Measurements from ENCODE around the gene CPEB4. TPM values are rescaled to one million over a fixed set of nuclear protein-coding genes. Genes with fewer than 3 reads are reported as not detected.
A peak's percentile ranks its signal among the peaks of the same experiment; 100 is the strongest.

The CPEB4 gene
- total and polyA plus RNA-seq, 5 experiments from 2014 or later = 1.2 to 16.0 (median 4.4) TPM

DNA sequence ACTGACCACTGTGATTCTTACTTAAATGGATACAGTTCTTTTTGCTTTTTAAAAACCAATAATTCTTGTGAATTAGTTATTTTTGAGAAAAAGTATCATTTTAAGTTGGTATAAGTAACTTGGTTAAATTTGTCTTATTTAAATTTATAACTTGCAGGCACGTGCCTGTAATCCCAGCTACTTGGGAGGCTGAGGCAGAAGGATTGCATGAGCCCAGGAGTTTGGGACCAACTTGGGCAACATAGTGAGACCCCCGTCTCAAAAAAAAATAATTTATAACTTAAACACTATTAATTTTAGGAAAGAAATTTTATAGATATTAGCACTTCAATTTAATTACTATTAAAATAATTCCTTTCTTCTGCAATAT, 5.0 kb downstream of the CPEB4 start:
- H3K27me3 Mint-ChIP-seq = no peaks in the 10 kb centered on the region
- H3K4me1 Mint-ChIP-seq = peaks cover 19 to 72% (median 58%) of the 10 kb centered on the region in 4 donors
- peak overlapping the region in 3 of 10 donors; percentile 28 to 73 (median 49) for H3K4me3 Mint-ChIP-seq
- peaks cover 0 to 2% (median 0%) of the 10 kb centered on the region in 9 donors for H3K9me3 Mint-ChIP-seq
- H3K36me3 Mint-ChIP-seq = peaks cover 0 to 5% (median 1%) of the 10 kb centered on the region in 3 donors
- POLR2A ChIA-PET = interaction anchor here (0.9 kb wide), 1 partner anchor 25 kb away, joined by 5 read pairs; no protein-coding TSS in a partner anchor
- H3K27ac Mint-ChIP-seq = peak overlapping the region in 1 of 10 donors; percentile 29
- ATAC-seq (no peak), DNase-seq (no peak)

DNA sequence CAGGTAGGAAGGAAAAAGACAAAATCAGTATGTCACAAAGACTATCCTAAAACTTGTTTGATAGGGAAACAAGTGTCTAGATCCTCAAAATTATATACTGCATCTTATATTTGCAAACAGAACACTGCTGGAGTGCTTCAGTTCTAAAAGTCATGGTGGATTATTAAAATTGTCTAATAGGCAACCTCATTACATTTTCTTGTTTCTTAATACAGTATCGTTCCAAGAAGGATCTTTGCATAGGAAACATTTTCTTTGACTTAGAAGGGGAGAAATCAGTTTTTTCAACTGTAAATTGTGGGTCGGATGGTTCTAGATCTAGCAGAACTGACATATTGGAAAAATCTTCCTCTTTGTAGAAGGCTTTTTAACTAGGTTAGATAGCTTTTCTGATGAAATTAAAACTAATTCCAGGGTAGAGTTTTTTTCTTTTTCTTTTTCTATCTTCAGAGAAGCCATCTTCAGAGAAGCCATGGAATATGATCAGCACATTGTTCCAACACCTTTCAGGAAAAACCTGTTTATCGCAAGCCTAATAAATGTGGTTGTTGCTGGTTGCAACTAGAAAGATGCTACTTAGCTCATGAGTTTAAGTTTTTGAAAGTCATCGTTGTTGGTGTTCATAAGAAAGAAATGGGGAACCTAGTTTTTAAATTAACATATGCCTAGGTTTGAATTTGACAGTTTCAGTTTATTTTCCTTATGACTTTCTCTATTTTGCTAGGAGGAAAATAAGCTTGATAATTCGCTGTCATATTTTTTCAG, 7.4 kb downstream of the CPEB4 start:
- Mint-ChIP-seq H3K9me3 (peaks cover 0 to 2% (median 0%) of the 10 kb centered on the region in 9 donors), H3K4me1 (peaks cover 14 to 56% (median 47%) of the 10 kb centered on the region in 4 donors), H3K27me3 (no peaks in the 10 kb centered on the region), H3K4me3 (no peak overlapping the region), H3K36me3 (peaks cover 0 to 8% (median 0%) of the 10 kb centered on the region in 3 donors), H3K27ac (no peak overlapping the region)
- no peak for DNase-seq
- POLR2A ChIA-PET = interaction anchor here (1.7 to 3.0 kb wide), 2 partner anchors 8 to 22 kb away, joined by 6 to 11 read pairs; partner anchors contain the start of gene CPEB4
- no peak for ATAC-seq

DNA sequence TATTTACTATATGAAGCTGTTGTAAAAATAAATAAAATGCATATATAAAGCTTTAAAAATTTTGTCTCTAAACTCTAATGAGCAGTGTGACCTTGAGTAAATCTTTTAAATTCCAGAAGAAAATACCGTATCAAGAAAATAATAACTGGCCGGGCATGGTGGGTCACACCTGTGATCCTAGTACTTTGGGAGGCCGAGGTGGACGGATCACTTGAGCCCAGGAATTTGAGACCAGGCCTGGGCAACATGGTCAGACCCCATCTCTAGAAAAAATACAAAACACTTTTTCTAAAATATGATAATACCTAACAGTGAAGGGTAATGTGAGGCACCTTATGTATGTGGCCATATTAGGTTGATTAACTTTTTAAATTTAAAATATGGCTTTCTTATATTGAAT, 8.5 kb downstream of the CPEB4 start:
- peaks cover 8 to 56% (median 41%) of the 10 kb centered on the region in 4 donors for H3K4me1 Mint-ChIP-seq
- DNase-seq (no peak), ATAC-seq (no peak)
- H3K27ac Mint-ChIP-seq = no peak overlapping the region
- POLR2A ChIA-PET = interaction anchor here (1.7 to 3.0 kb wide), 2 partner anchors 9 to 21 kb away, joined by 6 to 11 read pairs; partner anchors contain the start of gene CPEB4
- peaks cover 0 to 8% (median 0%) of the 10 kb centered on the region in 3 donors for H3K36me3 Mint-ChIP-seq
- H3K9me3 Mint-ChIP-seq = peaks cover 0 to 2% (median 0%) of the 10 kb centered on the region in 9 donors
- H3K4me3 Mint-ChIP-seq = no peak overlapping the region
- H3K27me3 Mint-ChIP-seq = no peaks in the 10 kb centered on the region

DNA sequence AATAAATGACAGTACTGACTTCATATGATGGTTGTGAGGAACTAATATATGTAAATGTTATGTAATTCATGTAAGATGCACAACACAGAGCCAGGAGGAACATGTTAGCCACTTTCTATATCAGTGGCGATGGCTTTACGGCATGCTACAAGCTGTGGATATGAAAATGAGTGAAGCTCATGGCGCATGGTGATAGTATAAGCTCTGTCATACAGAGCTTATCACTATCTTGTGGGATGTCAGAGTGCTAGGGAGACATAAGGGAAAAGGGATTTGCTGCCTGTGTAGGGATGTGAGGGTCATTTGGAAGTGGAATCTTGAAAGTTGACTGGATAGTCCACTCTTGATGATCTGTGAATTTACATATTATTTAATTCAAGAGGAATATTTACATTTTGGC, 13.6 kb downstream of the CPEB4 start:
- Mint-ChIP-seq H3K36me3 (peaks cover 0 to 3% (median 0%) of the 10 kb centered on the region in 3 donors), H3K9me3 (no peaks in the 10 kb centered on the region), H3K4me3 (no peak overlapping the region), H3K27ac (peak overlapping the region in 1 of 10 donors; percentile 4), H3K4me1 (peaks cover 7 to 43% (median 22%) of the 10 kb centered on the region in 4 donors), H3K27me3 (no peaks in the 10 kb centered on the region)
- DNase-seq = no peak
- ATAC-seq = no peak
- POLR2A ChIA-PET = interaction anchor here (1.4 to 1.7 kb wide), 2 partner anchors 14 to 16 kb away, joined by 4 to 7 read pairs; partner anchors contain the start of gene CPEB4

DNA sequence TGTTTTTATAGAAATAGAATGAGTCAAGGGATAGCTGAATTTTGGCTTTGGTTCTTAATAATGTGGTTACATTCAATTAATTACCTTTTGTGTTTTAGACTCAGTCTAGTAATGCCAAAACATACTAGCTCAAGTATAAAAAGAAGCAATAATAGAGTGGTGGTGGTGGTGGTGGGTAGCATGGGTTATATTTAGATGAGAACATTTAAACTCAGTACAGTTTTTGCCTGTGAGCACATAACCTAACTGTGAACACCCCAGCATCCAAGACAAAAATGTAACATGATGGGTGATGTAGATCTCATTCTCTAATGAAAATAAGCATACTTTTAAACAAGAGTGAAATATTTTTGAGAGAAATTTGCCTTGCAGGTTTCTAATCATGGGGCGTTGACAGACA, 14.2 kb downstream of the CPEB4 start:
- POLR2A ChIA-PET = interaction anchor here (1.4 to 1.7 kb wide), 2 partner anchors 14 to 16 kb away, joined by 4 to 7 read pairs; partner anchors contain the start of gene CPEB4
- H3K27ac Mint-ChIP-seq = peak overlapping the region in 2 of 10 donors; percentile 6 to 33
- peaks cover 0 to 3% (median 0%) of the 10 kb centered on the region in 3 donors for H3K36me3 Mint-ChIP-seq
- H3K4me1 Mint-ChIP-seq = peaks cover 7 to 48% (median 22%) of the 10 kb centered on the region in 4 donors
- no peaks in the 10 kb centered on the region for H3K27me3 Mint-ChIP-seq
- H3K9me3 Mint-ChIP-seq = no peaks in the 10 kb centered on the region
- DNase-seq = no peak
- H3K4me3 Mint-ChIP-seq = no peak overlapping the region
- no peak for ATAC-seq

DNA sequence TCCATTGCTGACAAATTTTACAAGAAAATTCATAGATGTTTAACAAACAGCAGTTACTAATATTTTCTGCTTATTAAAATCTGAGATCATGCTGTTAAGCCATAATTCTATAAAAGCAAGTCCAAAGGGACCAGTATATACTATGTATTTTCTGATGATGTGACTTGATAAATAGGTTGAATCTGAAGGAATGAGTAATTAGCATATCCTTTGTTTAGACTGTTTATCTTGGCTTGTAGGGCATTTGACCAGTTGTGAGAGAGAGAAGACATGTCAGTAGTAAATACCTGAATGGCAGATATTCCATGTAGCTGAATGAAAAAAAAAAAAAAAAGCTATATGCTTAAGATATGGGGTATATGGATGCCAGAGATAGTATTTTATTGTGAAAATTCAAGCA, 14.6 kb downstream of the CPEB4 start:
- no peak for DNase-seq
- ATAC-seq = no peak
- no peaks in the 10 kb centered on the region for H3K27me3 Mint-ChIP-seq
- peaks cover 0 to 3% (median 2%) of the 10 kb centered on the region in 3 donors for H3K36me3 Mint-ChIP-seq
- peak overlapping the region in 3 of 10 donors; percentile 2 to 15 (median 6) for H3K27ac Mint-ChIP-seq
- H3K4me1 Mint-ChIP-seq = peaks cover 7 to 52% (median 26%) of the 10 kb centered on the region in 4 donors
- POLR2A ChIA-PET = interaction anchor here (1.4 kb wide), 1 partner anchor 15 kb away, joined by 4 read pairs; no protein-coding TSS in a partner anchor
- H3K4me3 Mint-ChIP-seq = no peak overlapping the region
- no peaks in the 10 kb centered on the region for H3K9me3 Mint-ChIP-seq

DNA sequence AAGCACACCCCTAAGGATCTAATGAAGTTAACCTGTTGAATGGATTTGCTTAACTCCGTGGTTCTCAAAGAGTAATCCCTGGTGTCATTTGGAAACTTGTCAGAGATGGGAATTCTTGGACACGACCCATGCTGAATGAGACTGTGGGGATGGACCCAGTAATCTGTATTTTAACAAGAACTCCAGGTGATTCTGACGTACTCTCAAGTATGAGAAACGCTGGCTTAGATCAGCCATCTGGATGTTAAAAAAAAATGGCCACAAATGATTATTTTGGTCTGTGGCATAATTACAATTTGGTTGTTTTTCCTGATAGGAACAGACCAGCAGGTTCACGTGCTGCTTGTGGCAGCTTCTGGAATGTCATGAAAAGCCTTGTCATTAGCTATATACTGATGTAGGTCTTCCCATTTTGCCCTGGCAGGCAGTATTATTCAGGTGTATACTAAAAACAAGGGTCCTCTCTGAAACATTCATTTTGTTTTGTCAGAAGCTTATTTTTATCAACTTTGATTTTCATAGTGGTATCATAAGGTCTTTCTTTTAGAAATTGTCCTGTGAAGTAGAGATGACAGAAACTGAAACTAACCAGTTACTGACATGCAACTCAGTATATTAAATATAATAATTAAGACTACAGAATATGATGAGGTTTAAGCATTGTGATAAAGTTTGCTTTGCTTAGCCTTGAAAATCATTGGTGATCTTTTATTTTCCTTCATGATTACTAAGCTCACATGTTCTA, 15.4 kb downstream of the CPEB4 start:
- Mint-ChIP-seq H3K4me3 (no peak overlapping the region), H3K27me3 (no peaks in the 10 kb centered on the region), H3K9me3 (no peaks in the 10 kb centered on the region), H3K4me1 (peaks cover 7 to 59% (median 31%) of the 10 kb centered on the region in 4 donors), H3K36me3 (peaks cover 0 to 3% (median 3%) of the 10 kb centered on the region in 3 donors), H3K27ac (peak overlapping the region in 1 of 10 donors; percentile 5)
- POLR2A ChIA-PET = interaction anchor here (1.2 to 2.5 kb wide), 2 partner anchors 9 to 14 kb away, joined by 4 to 13 read pairs; no protein-coding TSS in a partner anchor
- no peak for DNase-seq
- ATAC-seq = no peak

DNA sequence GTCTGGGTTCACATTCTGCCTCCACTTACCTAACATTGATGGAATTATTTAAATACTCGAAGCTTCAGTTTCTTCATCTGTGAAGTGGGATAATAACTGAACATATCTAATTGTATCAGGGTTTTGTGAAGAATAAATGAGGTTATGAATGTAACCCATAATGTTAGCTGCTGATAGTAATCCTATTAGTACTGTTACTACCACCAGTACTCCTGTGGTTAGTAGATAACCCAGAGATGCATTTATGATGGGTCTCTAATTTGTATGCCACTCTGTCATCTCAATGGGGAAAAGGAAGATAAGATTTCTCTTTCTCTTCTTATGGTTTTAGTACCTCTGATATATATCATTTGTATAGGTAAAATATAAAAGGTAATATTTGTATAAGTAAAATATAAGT, 16.0 kb downstream of the CPEB4 start:
- ATAC-seq = no peak
- POLR2A ChIA-PET = interaction anchor here (1.2 to 2.5 kb wide), 2 partner anchors 9 to 13 kb away, joined by 4 to 13 read pairs; no protein-coding TSS in a partner anchor

DNA sequence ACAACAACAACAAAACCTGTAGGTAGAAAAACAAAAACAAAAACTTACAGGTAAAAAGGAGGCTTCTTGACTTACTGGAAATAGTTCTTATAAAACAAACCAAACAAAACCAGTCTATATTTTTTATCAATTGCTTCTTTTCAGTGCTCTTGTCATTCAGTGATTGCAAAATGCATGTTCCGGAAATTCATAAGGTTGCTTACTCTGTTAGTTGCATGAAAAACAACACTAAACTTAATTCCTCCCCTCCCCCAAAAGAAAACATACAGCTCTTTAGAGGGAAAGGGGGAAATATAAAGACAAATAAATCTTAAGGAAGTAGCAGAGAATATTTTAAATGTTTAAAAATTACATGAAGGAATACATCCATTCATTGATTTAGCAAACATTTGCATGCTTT, 19.1 kb downstream of the CPEB4 start:
- peaks cover 2 to 53% (median 25%) of the 10 kb centered on the region in 4 donors for H3K4me1 Mint-ChIP-seq
- H3K9me3 Mint-ChIP-seq = no peaks in the 10 kb centered on the region
- peaks cover 0 to 14% (median 11%) of the 10 kb centered on the region in 3 donors for H3K36me3 Mint-ChIP-seq
- H3K27me3 Mint-ChIP-seq = no peaks in the 10 kb centered on the region
- no peak overlapping the region for H3K4me3 Mint-ChIP-seq
- ATAC-seq (no peak), DNase-seq (no peak)
- POLR2A ChIA-PET = interaction anchor here (1.2 kb wide), 1 partner anchor 11 kb away, joined by 4 read pairs; no protein-coding TSS in a partner anchor
- H3K27ac Mint-ChIP-seq = peak overlapping the region in 1 of 10 donors; percentile 4

More for the DNA sequence above, 16.0 kb downstream of the CPEB4 start:
- Mint-ChIP-seq H3K36me3 (peaks cover 0 to 3% (median 3%) of the 10 kb centered on the region in 3 donors), H3K27ac (no peak overlapping the region), H3K9me3 (no peaks in the 10 kb centered on the region), H3K4me1 (peaks cover 6 to 64% (median 33%) of the 10 kb centered on the region in 4 donors), H3K27me3 (no peaks in the 10 kb centered on the region), H3K4me3 (no peak overlapping the region)
- no peak for DNase-seq

DNA sequence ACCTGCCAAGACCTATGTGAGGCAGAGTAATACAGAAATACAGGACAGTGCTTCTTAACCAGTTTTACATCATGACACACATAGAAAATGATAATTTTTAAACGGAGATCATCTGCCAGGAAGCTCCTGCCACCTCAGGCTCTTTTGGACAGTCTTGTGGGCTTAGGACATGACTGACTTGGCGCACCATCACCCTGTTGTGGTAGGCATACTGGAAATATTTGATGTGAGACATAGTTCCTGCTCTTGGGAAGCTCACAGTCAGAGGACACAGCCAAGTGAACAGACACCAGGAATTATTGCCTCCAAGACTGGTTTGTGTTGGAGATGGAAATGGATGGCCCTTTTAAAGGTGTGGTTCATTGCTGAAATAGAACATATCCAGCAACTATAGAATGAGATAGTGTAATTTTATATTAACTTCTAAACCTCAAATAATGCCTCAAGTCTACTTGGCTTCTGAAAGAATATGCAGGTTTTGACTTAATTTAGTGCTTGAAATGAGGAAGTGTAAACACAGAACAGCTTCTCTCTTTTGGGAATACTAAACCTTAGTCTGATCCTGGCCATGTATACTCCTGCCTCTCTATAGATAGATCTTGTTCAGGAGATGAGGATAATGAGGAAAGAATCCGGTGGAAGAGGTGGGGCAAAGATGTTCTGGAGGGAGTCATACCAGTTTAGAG, 19.7 kb downstream of the CPEB4 start:
- peaks cover 2 to 48% (median 22%) of the 10 kb centered on the region in 4 donors for H3K4me1 Mint-ChIP-seq
- POLR2A ChIA-PET = interaction anchor here (1.1 to 1.2 kb wide), 2 partner anchors 10 to 20 kb away, joined by 3 to 4 read pairs; partner anchors contain the start of gene CPEB4
- no peak overlapping the region for H3K4me3 Mint-ChIP-seq
- H3K27ac Mint-ChIP-seq = peak overlapping the region in 4 of 10 donors; percentile 4 to 58 (median 27)
- H3K36me3 Mint-ChIP-seq = peaks cover 0 to 15% (median 11%) of the 10 kb centered on the region in 3 donors
- no peaks in the 10 kb centered on the region for H3K27me3 Mint-ChIP-seq
- ATAC-seq = no peak
- H3K9me3 Mint-ChIP-seq = no peaks in the 10 kb centered on the region
- DNase-seq = no peak

DNA sequence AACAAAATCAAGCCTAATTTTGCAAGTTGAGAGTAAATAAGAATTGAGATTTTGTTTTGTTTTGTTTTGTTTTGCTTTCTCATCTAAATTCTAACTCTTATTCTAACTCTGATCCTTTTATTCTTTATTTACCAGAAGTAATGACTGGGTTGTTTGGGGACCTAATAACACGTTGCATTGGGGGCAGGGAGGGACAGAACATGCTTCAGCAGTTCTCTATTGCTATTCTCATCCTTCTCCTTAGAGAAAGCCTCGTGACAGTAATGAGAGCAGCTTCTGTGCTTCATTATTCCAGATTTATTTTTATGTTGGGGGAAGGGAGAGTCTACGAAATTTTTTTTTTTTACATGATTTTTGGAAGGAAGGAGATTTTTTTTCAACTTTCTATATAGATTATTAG, 21.1 kb downstream of the CPEB4 start:
- DNase-seq (no peak), ATAC-seq (no peak)
- POLR2A ChIA-PET = no interaction called here

DNA sequence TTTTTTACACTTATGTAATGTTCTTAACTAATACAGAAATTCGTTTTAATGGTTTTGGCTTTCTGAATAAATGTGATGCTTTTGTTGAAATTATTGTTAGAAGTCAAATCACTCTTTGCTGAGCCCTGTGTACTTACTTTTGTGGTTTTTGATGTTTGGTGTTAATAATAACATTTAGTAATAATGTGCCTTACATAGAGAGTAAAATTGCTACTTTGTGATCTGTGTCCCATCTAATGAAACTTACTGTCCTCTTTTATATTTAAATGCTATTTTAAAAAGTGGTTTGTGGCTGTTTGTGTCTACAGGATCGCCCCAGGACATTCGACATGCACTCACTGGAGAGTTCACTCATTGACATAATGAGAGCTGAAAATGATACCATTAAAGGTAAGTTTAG, 22.1 kb downstream of the CPEB4 start:
- H3K27ac Mint-ChIP-seq = peak overlapping the region in 1 of 10 donors; percentile 42

More for the DNA sequence above, 21.1 kb downstream of the CPEB4 start:
- Mint-ChIP-seq H3K27me3 (no peaks in the 10 kb centered on the region), H3K36me3 (peaks cover 0 to 20% (median 11%) of the 10 kb centered on the region in 3 donors), H3K27ac (peak overlapping the region in 1 of 10 donors; percentile 58), H3K4me3 (no peak overlapping the region), H3K9me3 (no peaks in the 10 kb centered on the region), H3K4me1 (peaks cover 2 to 36% (median 16%) of the 10 kb centered on the region in 4 donors)

More for the DNA sequence above, 22.1 kb downstream of the CPEB4 start:
- POLR2A ChIA-PET = no interaction called here
- no peaks in the 10 kb centered on the region for H3K27me3 Mint-ChIP-seq
- H3K4me3 Mint-ChIP-seq = no peak overlapping the region
- peaks cover 2 to 36% (median 16%) of the 10 kb centered on the region in 4 donors for H3K4me1 Mint-ChIP-seq
- H3K36me3 Mint-ChIP-seq = peaks cover 0 to 23% (median 11%) of the 10 kb centered on the region in 3 donors
- ATAC-seq = no peak
- DNase-seq = no peak
- H3K9me3 Mint-ChIP-seq = no peaks in the 10 kb centered on the region

Measured in naive thymus-derived CD8-positive, alpha-beta T cell (primary cell).